Femur (tissue), 1 donor: ENCODE data around the gene WDR54.

Source experiments
- DNase-seq: peaks from one replicate; pipeline ENCODE4 v3.0.0-alpha.2; 2017

WDR54 gene

DNA sequence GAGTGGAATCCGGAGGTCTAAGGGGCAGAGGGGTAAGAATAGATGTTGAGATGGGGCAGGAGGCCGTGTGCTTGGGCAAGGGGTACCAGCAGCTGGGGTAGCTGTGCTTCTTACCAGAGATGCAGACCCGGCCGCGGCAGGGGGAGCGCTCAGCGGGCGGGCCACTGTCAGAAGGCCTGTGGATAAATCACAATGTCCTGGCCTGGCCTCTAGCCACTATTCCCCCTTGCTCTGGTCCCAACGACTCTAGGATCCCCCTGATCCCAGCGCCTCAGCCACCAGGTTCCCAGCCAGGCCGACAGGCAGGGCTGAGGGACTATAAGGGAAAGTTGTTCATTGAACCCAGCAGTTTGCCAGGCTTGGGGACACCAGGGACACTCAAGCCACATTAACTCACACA is 9.0 kb downstream of the WDR54 start:
- DNase-seq, result no peak

GRCh38 chr2:74436111-74436805 is 14.7 kb downstream of the WDR54 start:
- DNase-seq, result peak; percentile 22

GRCh38 chr2:74436848-74437695 is 15.5 kb downstream of the WDR54 start:
- DNase-seq, result peak; percentile 19

- DNase-seq, result peak; percentile 13
Observed at GRCh38 chr2:74438248-74438647, 16.7 kb downstream of the WDR54 start.

DNA sequence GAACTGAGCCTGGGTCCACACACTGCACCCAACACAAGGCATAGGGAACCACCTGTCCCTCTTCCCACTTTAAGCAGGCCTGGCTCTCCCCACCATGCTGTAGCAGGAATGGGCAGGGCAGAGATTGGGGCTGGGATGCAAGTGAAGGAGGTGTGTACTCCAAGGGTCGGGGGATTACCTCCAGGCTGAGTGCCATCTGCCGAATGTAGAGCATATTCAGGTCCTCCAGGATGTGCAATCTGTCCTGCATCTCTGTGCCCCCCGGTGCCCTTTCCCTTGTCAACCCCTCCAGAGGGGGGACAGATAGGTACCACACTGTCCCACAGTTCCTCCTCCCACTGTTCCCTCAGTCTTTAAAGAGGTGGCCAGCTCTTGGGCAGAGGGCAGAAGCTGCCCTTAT is 17.8 kb downstream of the WDR54 start:
- DNase-seq, result no peak

- peak; percentile 93 for DNase-seq
Observed at GRCh38 chr2:74439803-74440377, 18.4 kb downstream of the WDR54 start.

- DNase-seq, result peak; percentile 96
Observed at GRCh38 chr2:74440378-74441169, 19.0 kb downstream of the WDR54 start.

DNA sequence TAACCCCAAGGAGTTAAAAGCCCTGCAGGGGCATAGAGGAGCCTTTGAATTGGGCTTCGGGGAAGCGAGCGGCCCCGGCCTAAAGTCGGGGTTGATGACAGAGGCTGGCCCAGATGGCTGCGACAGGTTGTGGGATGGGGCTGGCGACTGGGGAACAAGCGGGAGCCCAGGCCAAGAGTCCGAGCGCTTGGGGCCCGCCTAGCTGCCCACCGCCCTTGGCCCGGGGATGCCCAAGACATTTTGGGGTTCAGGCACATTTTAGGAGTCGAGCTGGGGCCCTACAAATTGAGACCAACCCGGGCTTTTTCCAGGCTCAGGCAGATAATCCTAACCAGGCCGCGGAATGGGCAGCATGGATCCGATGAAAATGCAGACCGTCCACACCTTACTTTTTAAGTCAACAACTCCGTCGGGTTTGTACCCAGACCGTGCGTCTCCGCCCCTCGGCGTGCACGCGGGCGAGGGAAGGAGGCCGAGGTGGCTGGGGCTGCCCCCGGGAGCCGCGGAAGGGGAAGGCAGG is 19.7 kb downstream of the WDR54 start:
- peak; percentile 61 for DNase-seq

DNA sequence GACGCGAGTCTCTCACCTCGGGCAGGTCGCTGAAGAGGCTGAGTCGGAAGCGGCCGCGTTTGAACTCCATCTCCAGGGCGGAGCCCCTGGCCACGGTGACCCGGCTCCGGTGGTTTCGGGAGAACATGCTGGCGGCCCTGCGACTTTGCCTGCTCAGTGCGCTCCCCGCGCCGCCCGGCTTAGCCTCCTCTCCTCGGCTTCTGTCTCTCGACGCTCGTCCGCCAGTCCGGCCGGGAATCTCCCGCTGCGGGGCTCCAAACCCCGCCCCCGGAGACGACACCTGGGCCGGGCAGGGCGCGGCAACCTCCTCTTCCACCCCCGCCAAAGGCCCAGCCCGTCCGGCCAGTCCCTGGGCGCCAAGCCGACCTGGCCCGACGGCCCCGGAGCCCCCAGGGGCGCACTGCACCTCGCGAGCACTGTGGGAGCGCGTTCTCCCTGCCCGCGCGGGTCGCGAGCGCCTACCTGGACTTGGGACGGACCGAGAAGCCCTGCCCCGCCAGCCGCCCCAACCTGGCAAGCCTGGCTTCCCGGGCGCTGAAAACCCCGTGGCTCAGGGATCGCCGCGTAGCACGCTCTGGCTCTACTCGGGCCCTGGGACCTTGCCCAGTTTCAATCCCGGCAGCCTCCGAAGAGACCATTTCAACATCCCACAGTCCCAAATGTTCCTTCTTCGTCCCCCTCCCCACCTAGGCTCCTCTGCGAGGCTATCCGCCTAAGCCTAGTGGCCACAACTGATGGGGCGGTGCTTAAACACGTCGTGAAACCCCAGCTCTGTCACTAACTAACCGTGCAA is 20.4 kb downstream of the WDR54 start, which contains the start of gene RTKN:
Gene RTKN, minus strand, starts transcription at position 248 of the 793 bp plus-strand sequence. Its CDS starts 121 bp downstream, at position 127.
- peak; percentile 61 for DNase-seq

GRCh38 chr2:74442483-74443297 is 21.2 kb downstream of the WDR54 start:
- DNase-seq, result peak; percentile 14

GRCh38 chr2:74444498-74445318 is 23.2 kb downstream of the WDR54 start:
- peak; percentile 23 for DNase-seq

DNA sequence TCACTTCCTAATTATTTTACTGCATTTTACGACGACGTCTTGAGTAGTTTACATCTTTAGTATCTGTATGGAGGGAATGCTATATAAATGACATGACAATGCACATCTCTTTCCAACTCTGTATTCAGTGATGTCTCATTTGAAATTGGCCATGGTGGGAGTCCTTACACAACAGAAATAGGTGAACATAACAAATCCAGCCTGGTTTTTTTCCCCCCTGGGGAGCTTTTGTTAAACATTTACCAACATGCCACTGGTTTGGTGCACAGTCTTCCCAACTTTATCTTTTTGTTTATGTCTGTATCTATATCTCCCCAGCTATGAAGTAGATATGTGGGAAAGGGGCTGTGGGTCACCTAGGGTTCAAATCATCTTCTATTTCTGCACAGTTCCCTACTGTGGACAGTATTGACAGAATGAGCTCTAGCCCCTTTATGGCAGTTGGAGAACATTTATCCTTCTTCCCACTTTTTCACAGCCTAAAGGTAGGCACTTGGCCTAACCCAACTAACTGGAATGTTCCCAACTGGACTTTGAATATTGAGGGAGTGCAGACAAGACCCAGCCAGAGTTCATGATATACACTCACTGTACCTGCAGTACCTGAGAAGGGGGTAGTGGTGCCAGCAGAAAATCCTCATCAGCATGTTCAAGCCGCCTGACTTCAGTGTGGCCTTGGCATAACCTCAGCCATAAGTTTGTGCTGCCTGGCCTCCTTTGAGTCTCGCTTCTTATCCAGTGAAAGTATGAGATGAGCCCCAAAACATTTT is 25.9 kb downstream of the WDR54 start:
- DNase-seq, result no peak

GRCh38 chr2:74448771-74449170 is 27.2 kb downstream of the WDR54 start:
- DNase-seq, result no peak

GRCh38 chr2:74450570-74451190 is 29.1 kb downstream of the WDR54 start:
- no peak for DNase-seq

- peak; percentile 97 for DNase-seq
Observed at GRCh38 chr2:74454654-74455511, 33.4 kb downstream of the WDR54 start, which contains the start of gene INO80B. Gene INO80B, plus strand, starts transcription at chr2:74455087. Its CDS starts 30 bp downstream, at chr2:74455117.

DNA sequence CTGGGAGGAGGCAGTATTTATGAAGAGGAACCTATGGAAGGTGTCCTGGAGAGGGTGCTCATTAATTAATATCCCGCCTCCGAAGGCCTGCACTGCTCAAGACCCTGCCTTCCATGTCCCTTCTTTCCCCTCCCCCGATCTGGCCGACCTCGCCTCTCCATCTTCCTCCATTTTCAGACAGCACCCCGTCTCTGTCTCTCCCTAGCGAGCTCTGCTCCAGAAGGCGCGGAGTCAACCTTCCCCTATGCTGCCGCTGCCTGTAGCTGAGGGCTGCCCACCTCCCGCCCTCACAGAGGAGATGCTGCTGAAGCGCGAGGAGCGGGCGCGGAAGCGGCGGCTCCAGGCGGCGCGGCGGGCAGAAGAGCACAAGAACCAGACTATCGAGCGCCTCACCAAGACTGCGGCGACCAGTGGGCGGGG is 35.6 kb downstream of the WDR54 start:
- DNase-seq, result no peak

- DNase-seq, result peak; percentile 81
Observed at GRCh38 chr2:74457549-74458131, 36.1 kb downstream of the WDR54 start.
